ENCODE data around the gene LRRK1.

DNA sequence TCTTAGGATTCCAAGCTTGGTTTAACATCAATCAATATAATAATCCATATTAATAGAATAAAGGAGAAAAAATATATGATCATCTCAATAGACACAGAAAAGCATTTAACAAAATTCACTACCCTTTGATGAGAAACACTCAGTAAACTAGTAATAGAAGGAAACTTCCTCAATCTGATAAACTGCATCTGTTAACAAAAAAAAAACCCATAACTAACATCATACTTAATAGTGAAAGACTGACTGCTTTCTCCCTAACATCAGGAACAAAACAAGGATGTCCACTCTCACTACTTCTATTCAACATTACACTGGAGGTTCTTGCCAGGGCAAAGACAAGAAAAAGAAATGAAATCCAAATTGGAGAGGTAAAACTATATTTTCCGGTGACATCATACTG is 30.5 kb downstream of the LRRK1 start:
- TF ChIP-seq, protein P1, sequence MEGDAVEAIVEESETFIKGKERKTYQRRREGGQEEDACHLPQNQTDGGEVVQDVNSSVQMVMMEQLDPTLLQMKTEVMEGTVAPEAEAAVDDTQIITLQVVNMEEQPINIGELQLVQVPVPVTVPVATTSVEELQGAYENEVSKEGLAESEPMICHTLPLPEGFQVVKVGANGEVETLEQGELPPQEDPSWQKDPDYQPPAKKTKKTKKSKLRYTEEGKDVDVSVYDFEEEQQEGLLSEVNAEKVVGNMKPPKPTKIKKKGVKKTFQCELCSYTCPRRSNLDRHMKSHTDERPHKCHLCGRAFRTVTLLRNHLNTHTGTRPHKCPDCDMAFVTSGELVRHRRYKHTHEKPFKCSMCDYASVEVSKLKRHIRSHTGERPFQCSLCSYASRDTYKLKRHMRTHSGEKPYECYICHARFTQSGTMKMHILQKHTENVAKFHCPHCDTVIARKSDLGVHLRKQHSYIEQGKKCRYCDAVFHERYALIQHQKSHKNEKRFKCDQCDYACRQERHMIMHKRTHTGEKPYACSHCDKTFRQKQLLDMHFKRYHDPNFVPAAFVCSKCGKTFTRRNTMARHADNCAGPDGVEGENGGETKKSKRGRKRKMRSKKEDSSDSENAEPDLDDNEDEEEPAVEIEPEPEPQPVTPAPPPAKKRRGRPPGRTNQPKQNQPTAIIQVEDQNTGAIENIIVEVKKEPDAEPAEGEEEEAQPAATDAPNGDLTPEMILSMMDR (IDR thresholded peaks at IDR 0.05): no peak
- TF ChIP-seq EZH2 (IDR thresholded peaks at IDR 0.05; ENCODE audit: borderline replicate concordance, insufficient read depth, low read depth, low read length, poor library complexity, severe bottlenecking): no peak
